NCI-H2227 treated with DMSO at 0.1 percent for 48 hours (cell line): Measurements from ENCODE around the gene KRTAP5-11.
"Not testable (repeated sequence)": the region's sequence is repeated elsewhere in the genome, so short reads cannot be mapped to it uniquely, and the experiment has no call there.

ENCODE experiments used
- DNase-seq: peaks from one replicate; lab custom pipeline; 2025; lab: John Stamatoyannopoulos, UW

KRTAP5-11 gene, protein sequence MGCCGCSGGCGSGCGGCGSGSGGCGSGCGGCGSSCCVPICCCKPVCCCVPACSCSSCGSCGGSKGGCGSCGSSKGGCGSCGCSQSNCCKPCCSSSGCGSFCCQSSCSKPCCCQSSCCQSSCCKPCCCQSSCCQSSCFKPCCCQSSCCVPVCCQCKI

DNA sequence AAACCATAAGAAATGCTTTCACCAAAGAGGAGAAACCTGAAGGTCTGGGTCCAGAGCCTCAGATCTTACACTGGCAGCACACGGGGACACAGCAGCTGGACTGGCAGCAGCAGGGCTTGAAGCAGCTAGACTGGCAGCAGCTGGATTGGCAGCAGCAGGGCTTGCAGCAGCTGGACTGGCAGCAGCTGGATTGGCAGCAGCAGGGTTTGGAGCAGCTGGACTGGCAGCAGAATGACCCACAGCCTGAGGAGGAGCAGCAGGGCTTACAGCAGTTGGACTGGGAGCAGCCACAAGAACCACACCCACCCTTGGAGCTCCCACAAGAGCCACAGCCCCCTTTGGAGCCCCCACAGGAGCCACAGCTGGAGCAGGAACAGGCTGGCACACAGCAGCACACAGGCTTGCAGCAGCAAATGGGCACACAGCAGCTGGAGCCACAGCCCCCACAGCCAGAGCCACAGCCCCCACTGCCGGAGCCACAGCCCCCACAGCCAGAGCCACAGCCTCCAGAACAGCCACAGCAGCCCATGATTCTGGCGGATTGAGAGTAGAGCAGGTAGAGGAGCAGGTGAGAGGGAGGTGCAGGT lies at the start of gene KRTAP5-11:
TSS of gene KRTAP5-11 (minus strand) at position 567 of the 587 bp plus-strand sequence. CDS start at position 529, 38 bp downstream.
- DNase-seq: no peak

DNA sequence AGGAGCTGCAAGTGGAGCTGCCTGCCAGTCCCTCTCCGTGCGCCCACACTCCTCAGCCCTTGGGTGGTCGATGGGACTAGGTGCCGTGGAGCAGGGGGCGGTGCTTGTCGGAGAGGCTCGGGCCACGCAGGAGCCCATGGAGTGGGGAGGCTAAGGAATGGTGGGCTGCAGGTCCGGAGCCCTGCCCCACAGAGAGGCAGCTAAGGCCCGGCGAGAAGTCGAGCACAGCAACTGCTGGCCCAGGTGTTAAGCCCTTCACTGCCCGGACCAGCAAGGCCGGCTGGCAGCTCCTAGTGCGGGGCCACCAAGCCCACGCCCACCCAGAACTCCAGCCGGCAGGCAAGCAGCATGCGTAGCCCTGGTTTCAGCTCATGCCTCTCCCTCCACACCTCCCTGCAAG lies 48.9 kb upstream of the KRTAP5-11 start:
- not testable (repeated sequence) for DNase-seq

DNA sequence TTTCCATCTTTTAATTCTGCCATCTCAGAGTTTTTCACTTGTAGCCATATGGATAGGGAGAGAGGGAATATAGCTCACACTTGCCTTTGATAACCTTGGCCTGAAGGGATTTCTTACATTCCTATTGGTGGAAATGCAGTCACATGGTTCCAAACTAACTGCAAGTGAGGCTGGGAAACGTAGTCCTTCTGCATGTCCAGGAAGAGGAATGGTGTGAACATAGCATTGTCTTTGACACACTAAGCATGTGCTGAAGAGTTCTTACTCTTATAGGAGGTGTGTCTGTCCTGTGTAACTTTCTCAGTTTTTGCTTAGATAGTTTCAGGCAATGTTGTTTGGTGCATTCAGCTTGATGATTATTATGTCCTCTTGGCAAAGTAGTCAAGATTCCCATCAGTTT lies 47.4 kb upstream of the KRTAP5-11 start:
- DNase-seq: not testable (repeated sequence)

DNA sequence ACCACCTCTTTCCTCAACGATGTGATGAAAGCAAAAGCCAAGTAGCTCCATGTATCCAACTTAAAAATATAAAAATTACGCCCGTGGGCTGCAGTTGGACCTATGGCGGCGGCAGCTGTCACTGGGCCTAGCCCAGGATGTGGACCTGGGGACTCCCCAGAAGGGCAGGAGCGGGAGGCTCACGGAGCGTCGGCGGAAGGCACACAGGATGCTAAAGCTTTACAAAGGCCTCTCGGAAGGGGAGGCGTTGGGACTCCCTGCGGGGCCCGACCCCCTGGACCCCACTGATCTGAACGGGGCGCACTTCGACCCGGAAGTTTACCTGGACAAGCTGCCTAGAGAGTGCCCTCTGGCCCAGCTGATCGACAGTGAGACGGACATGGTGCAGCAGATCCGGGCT lies 46.3 kb upstream of the KRTAP5-11 start:
- DNase-seq: not testable (repeated sequence)

DNA sequence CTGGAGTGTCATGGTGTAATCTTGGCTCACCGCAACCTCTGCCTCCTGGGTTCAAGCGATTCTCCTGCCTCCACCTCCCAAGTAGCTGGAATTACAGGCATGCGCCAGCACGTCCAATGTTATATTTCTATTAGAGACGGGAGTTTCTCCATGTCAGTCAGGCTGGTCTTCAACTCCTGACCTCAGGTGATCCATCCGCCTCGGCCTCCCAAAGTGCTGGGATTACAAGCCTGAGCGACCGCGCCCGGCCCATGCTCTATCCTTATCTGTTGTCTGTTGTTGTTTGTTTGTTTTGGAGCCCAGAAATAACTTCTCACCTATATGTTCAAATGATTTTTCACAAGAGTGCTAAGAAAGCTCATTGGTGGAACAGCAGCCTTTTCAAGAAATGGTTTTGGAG lies 40.6 kb upstream of the KRTAP5-11 start:
- not testable (repeated sequence) for DNase-seq

DNA sequence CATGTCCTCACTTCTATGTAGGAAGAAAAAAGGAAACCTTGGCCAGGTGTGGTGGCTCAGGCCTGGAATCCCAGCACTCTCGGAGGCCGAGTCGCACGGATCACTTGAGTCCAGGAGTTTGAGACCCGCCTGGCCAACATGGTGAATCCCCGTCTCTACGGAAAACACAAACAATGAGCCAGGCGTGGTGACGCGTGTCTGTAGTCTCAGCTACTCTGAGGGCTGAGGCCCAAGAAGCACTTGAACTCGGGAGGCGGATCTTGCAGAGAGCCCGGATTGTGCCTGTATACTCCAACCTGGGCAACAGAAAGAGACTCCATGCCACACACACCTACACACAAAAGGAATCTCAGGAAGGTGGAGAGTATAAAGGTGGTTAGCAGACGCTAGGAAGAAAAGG lies 39.9 kb upstream of the KRTAP5-11 start:
- DNase-seq: not testable (repeated sequence)

DNA sequence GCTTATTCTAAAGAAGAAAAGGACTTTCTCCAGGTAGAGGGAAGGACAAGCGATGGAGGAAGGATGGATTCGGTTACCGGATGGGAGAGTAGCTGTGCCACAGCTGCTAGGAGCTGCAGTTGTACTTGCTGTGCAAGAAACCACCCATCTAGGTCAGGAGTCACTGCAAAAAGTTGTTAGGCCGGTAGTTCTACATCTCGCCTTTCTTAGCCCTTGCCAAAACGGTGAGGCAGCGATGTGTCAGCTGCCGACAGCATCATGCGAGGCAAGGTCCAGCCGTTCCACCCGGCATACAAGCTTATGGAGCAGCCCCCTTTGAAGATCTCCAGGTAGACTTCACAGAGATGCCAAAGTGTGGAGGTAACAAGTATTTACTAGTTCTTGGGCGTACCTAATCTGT lies 32.3 kb upstream of the KRTAP5-11 start:
- DNase-seq: not testable (repeated sequence)

DNA sequence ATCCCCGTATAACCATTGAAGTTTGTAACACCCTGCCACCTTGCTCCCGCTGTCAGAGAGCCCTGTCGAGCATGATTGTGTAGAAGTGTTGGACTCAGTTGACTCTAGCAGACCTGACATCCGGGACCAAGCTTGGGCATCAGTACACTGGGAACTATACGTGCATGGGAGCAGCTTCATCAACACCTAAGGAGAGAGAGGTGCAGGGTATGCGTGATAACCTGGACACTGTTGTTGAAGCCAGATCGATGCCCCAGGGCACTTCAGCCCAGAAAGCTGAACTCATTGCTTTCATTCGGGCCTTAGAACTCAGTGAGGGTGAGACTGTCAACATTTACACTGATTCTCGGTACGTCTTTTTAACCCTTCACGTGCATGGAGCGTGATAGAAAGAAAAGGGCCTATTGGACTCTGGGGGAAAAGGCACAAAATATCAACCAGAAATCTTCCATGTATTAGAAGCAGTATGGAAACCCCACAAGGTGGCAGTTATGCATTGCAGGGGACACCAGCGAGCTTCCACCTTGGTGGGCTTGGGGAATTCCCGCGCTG lies 31.8 kb upstream of the KRTAP5-11 start:
- not testable (repeated sequence) for DNase-seq

DNA sequence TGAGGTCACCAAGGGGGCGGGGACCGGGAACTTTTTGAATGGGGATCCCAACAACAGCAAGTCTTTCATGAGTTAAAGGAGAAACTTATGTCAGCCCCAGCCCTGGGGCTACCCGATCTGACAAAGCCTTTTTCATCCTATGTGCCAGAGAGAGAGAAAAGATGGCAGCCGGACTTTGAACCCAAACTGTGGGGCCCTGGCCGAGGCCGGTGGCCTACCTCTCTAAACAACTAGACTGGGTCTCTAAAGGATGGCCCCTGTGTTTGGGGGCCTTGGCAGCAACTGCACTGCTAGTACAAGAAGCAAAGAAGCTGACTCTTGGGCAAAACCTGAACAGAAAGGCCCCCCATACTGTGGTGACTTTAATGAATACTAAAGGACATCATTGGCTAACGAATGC lies 31.3 kb upstream of the KRTAP5-11 start:
- not testable (repeated sequence) for DNase-seq

DNA sequence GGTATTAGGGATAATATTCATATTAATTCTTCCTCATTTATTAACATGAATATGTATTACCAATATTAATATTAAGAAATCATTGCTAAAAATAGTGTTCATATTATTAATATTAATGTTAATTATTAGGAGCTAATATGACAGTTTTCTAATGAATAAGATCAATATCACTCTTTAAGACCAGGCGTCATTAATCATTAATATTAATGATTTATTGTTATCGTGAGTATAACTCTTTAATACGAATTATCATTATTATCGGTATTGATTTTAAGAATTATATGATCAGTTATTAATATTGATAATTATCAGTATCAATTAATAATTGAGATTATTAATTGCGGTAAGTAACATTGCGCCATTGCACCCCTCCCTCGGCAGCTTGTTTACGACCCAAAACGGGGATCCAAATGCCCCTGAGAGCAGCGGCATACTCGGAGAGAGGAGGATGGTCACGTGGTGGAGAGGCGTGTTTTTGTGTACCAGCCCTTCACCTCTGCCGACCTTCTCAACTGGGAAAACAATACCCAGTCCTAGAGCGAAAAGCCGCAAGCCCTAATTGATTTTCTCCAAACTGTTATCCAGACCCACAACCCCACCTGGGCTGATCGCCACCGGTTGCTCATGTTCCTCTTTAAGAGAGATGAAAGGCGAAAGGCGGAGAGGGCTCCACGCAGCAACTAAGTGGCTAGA lies 28.7 kb upstream of the KRTAP5-11 start:
- not testable (repeated sequence) for DNase-seq

DNA sequence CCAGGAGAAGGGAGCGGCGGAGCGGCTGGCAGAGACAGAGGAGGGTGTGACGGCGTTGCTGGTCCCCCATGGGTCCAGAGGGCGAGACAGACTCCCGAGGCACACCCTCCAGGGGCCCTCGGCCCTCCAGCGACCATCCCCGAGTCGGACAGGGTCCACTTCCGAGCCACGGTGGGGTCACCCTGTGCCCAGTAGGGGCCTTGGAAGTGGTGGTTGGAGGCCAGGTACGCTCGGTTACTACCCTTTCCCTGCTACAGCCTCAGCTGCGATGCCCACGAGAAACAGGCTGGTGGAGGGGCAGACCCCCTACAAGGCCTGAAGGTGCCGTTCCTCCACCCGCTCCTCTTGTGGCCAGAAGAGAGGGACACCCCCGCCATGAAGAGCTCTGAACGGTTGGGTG lies 25.6 kb upstream of the KRTAP5-11 start:
- not testable (repeated sequence) for DNase-seq

DNA sequence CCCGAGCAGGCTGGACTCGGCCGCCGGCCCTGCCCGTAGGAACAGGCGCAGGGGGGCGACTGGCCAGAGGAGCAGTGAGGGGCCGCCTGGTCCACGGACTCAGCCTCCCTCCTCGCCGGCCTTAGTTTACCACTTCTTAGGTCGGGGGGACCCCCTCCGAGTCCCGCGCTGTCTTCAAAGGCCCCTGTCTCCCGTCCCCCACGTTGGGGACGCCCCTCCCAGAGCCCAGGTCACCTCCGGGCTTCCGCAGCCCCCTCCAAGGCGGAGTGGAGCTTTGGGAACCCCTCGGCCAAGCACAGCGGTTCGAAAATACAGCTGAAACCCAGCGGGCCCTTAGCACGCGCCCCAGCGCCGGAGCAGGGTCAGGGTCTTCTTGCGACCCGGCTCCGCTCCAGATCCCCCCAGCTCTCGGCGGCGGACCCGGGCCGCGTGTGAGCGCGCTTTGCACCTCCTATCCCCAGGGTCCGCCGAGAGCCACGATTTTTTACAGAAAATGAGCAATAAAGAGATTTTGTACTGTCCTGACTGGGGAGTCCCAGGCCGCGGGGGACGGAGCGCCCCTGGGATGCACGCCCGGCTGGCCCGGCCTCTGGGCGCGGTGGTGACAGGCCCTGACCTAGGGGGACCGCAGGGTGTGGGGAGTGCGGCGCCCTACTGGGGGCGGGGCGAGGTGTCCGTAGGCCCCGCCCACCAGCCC lies 25.0 kb upstream of the KRTAP5-11 start:
- DNase-seq: not testable (repeated sequence)

DNA sequence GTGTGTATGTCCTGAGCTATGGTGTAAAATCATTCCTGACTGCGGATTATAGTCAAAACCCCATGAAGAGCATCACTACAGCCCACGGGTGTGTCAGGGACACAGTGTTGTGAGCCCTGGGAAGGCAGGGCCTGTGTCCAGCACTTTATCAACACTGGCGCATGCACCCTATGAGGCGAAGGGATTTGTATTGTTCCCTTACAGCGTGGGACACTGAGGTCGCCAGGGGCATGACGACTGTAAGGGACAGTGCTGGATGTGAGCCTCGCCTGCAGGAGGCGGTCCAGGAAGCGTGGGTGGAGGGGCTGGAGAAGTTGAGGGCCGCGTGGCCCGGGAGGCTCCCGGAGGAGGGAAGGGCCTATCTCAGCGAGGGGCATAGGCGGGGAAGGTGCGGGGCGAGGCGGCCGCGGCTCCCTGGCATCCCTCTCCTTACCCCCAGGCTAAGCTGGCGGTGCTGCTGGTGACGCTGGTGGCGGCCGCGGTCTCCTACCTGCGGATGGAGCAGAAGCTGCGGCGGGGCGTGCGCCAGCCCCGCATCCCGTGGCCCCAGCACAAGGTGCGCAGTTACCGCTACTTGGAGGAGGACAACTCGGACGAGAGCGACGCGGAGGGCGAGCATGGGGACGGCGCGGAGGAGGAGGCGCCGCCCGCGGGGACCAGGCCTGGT lies 24.3 kb upstream of the KRTAP5-11 start:
- not testable (repeated sequence) for DNase-seq

DNA sequence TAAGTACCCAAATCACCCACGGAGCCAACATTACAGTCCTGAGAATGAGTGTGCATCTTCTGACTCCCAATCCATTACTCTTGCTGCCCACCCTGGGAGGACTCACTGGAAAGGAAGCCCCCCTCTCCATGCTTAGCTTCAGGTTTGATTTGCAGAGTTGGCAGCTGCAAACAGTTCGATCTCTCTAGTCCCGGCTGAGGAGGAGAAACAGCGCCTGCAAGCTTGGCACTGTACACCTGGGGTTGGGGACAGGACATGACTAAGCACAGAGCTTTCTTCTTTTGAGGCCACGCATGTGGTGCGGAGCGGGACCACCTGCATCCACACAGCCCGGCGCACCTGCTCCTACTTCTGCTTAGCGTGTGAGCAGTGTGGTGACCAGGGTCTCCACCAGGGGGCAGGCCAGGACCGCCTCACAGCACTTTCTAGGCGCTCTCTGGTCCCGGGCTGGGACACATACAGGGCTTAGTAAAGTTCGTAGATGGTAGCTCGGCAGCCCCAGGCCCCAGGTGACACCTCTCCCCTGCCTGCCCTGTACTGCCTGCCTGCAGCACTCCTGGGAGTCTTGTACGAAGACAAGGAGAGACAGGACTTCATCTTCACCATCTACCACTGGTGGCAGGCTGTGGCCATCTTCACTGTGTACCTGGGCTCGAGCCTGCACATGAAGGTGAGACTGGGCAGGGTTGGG lies 22.3 kb upstream of the KRTAP5-11 start:
- DNase-seq: not testable (repeated sequence)

DNA sequence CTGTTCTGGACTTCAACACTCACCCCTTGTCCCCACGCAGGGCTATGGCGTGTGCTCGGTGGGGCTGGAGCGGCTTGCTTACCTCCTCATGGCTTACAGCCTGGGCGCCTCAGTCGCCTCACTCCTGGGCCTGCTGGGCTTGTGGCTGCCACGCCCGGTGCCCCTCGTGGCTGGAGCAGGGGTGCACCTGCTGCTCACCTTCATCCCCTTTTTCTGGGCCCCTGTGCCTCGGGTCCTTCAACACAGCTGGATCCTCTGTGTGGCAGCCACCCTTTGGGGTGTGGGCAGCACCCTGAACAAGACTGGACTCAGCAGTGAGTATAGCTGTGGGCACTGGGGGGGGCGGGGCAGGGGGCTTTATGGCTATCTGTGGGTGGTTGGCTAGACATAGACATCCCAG lies 20.5 kb upstream of the KRTAP5-11 start:
- DNase-seq: not testable (repeated sequence)

DNA sequence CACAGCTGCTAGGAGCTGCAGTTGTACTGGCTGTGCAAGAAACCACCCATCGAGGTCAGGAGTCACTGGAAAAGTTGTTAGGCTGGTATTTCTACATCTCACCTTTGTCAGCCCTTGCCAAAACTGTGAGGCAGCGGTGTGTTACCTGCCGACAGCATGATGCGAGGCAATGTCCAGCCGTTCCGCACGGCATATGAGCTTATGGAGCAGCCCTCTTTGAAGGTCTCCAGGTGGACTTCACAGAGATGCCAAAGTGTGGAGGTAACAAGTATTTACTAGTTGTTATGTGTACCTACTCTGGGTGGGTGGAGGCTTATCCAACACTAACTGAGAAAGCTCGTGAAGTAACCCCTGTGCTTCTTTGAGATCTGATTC lies 6.9 kb upstream of the KRTAP5-11 start:
- not testable (repeated sequence) for DNase-seq

DNA sequence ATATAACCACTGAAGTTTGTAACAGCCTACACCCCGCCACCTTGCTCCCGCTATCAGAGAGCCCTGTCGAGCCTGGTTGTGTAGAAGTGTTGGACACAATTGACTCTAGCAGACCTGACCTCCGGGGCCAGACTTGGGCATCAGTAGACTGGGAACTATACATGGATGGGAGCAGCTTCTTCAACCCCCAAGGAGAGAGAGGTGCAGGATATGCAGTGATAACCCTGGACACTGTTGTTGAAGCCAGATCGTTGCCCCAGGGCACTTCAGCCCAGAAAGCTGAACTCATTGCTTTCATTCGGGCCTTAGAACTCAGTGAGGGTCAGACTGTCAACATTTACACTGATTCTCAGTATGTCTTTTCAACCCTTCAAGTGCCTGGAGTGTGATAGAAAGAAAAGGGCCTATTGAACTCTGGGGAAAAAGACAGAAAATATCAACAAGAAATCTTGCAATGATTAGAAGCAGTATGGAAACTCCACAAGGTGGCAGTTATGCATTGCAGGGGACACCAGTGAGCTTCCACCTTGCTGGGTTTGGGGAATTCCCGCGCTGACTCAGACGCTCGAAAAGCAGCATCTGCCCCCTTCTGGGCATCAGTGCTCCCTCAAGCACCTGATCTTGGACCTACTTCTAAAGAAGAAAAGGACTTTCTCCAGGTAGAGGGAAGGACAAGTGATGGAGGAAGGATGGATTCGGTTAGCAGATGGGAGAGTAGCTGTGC lies 6.3 kb upstream of the KRTAP5-11 start:
- DNase-seq: not testable (repeated sequence)

DNA sequence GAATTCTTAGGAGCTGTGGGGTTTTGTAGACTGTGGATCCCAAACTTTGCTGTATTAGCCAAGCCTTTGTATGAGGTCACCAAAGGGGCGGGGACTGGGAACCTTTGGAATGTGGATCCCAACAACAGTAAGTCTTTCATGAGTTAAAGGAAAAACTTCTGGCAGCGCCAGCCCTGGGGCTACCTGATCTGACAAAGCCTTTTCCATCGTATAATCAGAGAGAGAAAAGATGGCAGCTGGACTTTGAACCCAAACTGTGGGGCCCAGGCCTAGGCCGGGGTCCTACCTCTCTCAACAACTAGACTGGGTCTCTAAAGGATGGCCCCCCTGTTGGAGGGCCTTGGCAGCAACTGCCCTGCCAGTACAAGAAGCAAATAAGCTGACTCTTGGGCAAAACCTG lies 5.6 kb upstream of the KRTAP5-11 start:
- not testable (repeated sequence) for DNase-seq

DNA sequence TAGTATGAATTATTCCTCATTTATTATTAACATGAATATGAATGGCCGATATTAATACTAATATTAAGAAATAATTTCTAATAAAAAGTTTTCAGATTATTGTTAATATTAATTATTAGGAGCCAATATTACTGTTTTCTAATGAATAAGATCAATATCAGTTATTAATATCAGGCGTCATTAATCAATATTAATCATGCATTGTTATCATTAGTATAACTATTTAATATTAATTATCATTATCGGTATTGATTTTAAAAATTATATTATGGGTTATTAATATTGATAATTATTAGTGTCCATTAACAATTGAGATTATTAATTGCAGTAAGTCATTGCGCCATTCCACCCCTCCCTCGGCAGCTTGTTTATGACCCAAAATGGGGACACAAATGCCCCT lies 3.0 kb upstream of the KRTAP5-11 start:
- not testable (repeated sequence) for DNase-seq

DNA sequence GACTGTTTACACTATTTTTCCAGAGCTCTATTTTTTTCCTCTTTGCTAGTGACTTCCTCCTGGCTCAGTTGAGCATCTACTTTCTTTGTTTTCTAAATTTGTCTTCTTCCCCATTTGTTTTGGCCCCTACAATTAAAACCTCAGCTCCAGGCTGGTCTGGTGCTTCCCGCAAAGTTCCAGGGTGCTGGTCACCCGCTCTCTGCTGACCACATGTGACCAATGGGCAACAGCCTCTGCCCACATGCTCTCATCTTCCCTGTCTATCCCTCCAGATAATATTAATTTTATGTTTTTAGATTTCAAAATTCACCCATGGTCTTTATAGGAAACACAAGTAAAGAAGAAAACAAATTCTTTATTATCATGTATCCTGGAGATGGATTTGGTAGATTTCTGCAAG lies 294 bp upstream of the KRTAP5-11 start:
- DNase-seq: not testable (repeated sequence)

DNA sequence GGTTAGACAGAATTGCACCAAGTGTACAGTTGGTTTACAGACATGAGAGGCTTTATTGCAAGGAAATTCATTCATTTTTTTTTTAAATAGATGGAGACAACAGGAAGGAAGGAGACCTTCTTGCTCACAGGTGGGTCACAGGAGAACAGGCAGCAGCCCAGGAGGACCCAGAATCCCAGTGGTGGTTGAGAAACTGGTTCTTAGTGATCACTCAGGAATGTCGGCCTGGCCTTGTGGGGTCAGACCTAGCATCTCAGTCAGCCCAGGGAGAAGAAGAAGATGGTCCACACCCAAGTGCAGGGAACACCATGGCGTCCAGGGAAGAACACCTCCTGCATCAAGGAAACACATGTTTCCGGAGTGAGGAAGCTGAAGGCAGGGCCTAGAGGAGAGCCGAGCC lies 849 bp downstream of the KRTAP5-11 start:
- DNase-seq: no peak
